GM12892 (cell line): ENCODE measurements around the gene SIK2. TPM values are rescaled to one million over a fixed set of nuclear protein-coding genes. Genes with fewer than 3 reads are reported as not detected.
A peak's percentile ranks its signal among the peaks of the same experiment; 100 is the strongest.

ENCODE experiments used
- DNase-seq: peaks from one replicate; pipeline ENCODE4 v3.0.0; 2011; ENCODE audit not compliant: insufficient read length
- FAIRE-seq: peaks from 2 replicates; lab custom pipeline; 2011; peaks lifted over from hg19 to GRCh38; lab: Jason Lieb, UNC
- POLR2A ChIP-seq: IDR thresholded peaks from 2 replicates; pipeline ENCODE4 v1.6.1; 2011; ENCODE audit warnings: low read depth, low read length, control low read depth
- POLR2AphosphoS5 ChIP-seq: IDR thresholded peaks from 2 replicates; pipeline ENCODE4 v1.6.1; 2011; ENCODE audit warnings: low read depth, low read length, control low read depth
- TAF1 ChIP-seq: IDR thresholded peaks from 2 replicates; pipeline ENCODE4 v1.6.1; 2011; ENCODE audit warnings: low read depth, mild to moderate bottlenecking, control low read depth, low read length, borderline replicate concordance
- polyA plus RNA-seq: library from polyadenylated mRNA; unstranded; fragments of >200 nt; gene quantifications from one replicate; pipeline ENCODE4 v1.2.1, GENCODE V29; 2012; ENCODE audit warnings: missing spikeins, inconsistent platforms; ENCODE audit not compliant: missing spikeins

SIK2 gene
- 4.9 TPM for polyA plus RNA-seq

- FAIRE-seq = peak; percentile 99
Observed at GRCh38 chr11:111601979-111602864, at the start of gene SIK2. TSS of gene SIK2 (plus strand) at chr11:111602449. CDS start at chr11:111602564, 115 bp downstream.

GRCh38 chr11:111554532-111554931 is 47.7 kb upstream of the SIK2 start:
- FAIRE-seq = no peak
- TF ChIP-seq POLR2AphosphoS5 (no peak), TAF1 (no peak)
- no peak for DNase-seq

More at GRCh38 chr11:111601979-111602864, at the start of gene SIK2:
- TF ChIP-seq POLR2AphosphoS5 (no peak), POLR2A (no peak), TAF1 (no peak)
- peak; percentile 79 for DNase-seq

DNA sequence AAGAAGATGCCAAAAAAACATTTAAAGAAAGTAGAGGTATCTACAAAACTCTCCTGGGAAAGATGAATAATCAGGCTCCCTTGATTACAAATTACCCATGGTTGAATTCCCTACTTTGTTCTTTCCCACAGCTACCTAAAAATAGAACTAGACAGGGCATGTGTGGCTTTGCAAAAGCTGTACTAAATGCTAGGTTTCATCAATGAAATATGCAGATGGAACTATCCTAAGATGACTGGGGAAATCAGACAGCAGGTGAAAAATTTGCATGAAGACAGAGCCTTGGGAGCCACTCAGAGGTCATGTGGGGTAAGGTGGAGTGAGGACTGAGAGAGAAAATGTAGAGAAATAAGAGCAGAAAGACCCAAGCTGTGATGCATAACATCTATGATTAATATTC is 47.0 kb upstream of the SIK2 start:
- TF ChIP-seq POLR2AphosphoS5 (no peak), TAF1 (no peak), POLR2A (no peak)
- FAIRE-seq (no peak), DNase-seq (no peak)

DNA sequence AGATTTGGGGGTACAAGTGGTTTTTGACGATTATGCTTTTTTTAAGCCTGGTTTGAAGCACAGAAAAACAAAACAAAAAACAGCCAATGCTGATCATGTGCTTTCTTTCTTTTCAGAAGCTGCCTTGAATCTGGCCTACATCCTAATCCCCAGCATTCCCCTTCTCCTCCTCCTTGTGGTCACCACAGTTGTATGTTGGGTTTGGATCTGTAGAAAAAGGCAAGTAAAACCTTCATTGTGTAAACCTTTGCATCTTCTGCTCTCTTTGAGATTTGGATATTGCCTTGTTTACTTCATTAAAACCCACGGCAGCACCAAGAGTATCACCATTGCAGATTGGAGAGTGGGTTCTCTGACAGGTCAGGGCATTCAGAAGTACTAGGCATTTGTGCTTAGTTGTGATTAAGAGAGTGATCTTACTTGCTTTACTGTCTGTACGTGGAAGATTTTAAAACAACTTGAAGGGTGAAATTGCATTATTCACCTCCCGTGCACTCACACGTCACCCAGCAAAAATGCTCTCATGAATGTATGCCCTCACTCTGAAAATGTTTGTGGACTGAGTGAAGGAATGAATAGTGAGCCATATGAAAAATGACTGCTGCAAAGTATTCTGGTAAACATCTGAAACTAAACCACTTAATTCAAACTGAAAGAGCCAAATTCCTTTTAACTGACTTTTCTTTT is 44.7 kb upstream of the SIK2 start:
- DNase-seq (no peak), FAIRE-seq (no peak)
- TF ChIP-seq POLR2AphosphoS5 (no peak), POLR2A (no peak), TAF1 (no peak)

DNA sequence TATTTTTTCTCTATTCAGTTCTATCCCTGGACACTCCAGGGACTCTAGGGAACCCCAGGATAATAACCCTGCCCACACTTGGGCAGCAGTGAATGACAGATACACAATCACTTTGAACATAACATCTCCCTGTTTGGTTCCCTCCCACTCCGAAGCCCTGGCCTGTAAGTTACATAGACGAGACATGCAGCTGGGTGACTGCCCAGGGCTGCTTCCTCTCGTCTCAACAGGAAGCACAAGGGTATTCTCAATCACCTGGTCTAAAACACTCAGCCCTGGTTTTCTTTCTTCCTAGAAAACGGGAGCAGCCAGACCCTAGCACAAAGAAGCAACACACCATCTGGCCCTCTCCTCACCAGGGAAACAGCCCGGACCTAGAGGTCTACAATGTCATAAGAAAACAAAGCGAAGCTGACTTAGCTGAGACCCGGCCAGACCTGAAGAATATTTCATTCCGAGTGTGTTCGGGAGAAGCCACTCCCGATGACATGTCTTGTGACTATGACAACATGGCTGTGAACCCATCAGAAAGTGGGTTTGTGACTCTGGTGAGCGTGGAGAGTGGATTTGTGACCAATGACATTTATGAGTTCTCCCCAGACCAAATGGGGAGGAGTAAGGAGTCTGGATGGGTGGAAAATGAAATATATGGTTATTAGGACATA is 42.3 kb upstream of the SIK2 start:
- DNase-seq = no peak
- peak; percentile 63 for FAIRE-seq
- TF ChIP-seq POLR2AphosphoS5 = no peak
- no peak for TF ChIP-seq POLR2A
- TF ChIP-seq TAF1 = no peak

DNA sequence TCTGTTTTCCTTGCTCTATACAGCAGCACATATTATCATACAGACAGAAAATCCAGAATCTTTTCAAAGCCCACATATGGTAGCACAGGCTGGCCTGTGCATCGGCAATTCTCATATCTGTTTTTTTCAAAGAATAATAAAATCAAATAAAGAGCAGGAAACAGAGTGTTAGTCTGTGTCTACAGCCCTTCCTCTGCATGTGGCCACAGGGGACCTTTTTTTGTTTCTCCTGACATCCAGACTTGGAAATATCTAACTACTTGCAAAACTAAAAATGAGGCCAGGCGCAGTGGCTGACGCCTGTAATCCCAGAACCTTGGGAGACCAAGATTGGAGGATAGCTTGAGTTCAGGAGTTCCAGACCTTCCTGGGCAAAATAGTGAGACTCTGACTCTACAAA is 41.4 kb upstream of the SIK2 start:
- DNase-seq (no peak), FAIRE-seq (no peak)
- TF ChIP-seq POLR2AphosphoS5 = no peak
- no peak for TF ChIP-seq TAF1
- no peak for TF ChIP-seq POLR2A

GRCh38 chr11:111561306-111561705 is 40.9 kb upstream of the SIK2 start:
- FAIRE-seq = no peak
- DNase-seq = no peak
- TF ChIP-seq POLR2AphosphoS5 (no peak), POLR2A (no peak), TAF1 (no peak)

DNA sequence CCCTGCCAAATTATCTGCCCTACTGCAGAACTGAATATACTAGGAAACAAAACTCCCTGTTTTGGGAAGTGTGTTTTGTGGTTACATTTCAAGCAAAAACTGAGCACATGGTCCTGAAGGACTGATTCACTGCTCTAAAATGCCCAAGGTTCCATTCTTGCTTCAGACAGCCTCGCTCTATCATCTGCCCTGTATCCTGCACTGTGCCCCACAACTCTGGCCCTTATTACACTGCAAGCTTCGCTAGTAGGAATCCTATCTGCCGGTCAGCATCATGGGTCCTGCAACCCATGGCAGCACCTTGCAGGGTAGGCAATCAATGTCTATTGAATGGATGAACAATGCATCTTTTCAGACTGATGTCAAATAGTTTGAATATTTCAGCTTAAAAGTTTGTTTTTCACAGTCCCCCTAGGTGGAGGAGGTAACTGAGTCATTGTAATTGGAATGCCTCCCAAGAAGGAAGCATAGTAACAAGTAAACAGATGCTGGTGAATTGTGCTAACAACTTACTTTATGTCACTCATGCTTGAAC is 40.4 kb upstream of the SIK2 start:
- FAIRE-seq = no peak
- TF ChIP-seq TAF1 = no peak
- no peak for TF ChIP-seq POLR2AphosphoS5
- no peak for TF ChIP-seq POLR2A
- no peak for DNase-seq

DNA sequence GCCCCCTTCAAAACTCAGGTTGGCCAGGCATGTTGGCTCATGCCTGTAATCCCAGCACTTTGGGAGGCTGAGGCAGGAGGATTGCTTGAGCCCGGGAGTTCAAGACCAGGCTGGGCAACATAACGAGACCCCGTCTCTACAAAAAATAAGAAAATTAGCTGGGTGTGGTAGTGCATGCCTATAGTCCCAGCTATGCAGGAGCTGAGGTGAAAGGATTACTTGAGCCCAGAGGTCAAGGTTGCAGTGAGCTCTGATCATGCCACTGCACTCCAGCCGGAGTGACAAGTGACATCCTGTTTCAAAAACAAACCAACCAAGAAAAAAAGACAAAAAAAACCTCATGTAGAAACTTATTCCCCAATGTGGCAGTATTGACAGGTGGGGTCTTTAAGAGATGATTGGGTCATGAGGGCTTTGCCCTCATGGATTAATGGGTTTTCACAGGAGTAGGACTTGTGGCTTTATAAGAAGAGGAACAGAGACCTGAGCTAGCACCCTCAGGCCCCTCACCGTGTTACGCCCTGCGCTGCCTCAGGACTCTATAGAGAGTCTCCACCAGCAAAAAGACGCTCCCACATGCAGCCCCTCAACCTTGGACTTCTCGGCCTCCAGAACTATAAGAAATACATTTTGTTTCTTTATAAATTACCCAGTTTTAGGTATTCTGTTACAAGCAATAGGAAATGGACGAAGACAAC is 39.4 kb upstream of the SIK2 start:
- no peak for TF ChIP-seq POLR2A
- TF ChIP-seq POLR2AphosphoS5 = no peak
- no peak for TF ChIP-seq TAF1
- DNase-seq (no peak), FAIRE-seq (no peak)

DNA sequence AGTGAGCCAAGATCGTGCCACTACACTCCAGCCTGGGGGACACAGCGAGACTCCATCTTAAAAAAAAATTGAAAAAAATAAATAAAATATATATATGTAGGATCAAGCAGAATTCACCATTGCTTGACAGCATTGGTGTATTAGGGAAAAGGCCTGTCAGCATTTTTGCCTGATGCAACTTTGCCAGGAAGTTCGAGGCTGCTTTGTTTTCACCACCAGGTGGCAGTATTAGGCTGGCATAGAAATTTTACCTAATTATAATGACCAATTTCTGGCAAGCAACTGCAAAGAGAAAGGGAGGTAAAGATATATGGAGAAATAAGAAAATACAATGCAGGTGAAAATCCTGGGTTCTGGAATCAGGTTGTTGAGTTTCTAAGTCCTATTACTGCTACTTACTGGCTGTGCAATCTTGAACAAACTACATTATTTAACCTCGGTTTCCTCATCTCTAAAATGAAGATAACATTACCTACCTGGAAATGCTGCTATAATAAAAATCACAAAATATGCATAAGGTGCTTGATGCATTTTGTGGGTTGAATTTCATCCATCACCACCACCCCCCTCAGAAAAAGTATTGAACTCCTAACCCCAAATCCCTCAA is 37.0 kb upstream of the SIK2 start:
- TF ChIP-seq POLR2A = no peak
- TF ChIP-seq TAF1 = no peak
- no peak for TF ChIP-seq POLR2AphosphoS5
- peak; percentile 86 for FAIRE-seq

More for the DNA sequence above, 37.0 kb upstream of the SIK2 start:
- no peak for DNase-seq
